GM12875 (cell line): ENCODE data around the gene TBC1D25.
A peak's percentile ranks its signal among the peaks of the same experiment; 100 is the strongest.

Source experiments
- H3K4me3 ChIP-seq: one replicate; pipeline ENCODE4 v1.5.1; 2011; ENCODE audit warnings: low read depth, low read length, control low read depth
- CTCF ChIP-seq: IDR thresholded peaks from 2 replicates; pipeline ENCODE4 v1.5.1; 2011; ENCODE audit warnings: low read depth, mild to moderate bottlenecking, control low read depth, inconsistent platforms, low read length, moderate library complexity, borderline replicate concordance; ENCODE audit not compliant: insufficient read depth

The TBC1D25 gene

GRCh38 chrX:48590203-48591103 lies 50.9 kb downstream of the TBC1D25 start:
- no peak overlapping the region for H3K4me3 ChIP-seq
- no peak for TF ChIP-seq CTCF

GRCh38 chrX:48591255-48591791 lies 51.8 kb downstream of the TBC1D25 start:
- no peak for TF ChIP-seq CTCF

GRCh38 chrX:48592971-48593370 lies 53.5 kb downstream of the TBC1D25 start:
- H3K4me3 ChIP-seq, result no peak overlapping the region
- TF ChIP-seq CTCF, result no peak

More at GRCh38 chrX:48591255-48591791, 51.8 kb downstream of the TBC1D25 start:
- H3K4me3 ChIP-seq, result no peak overlapping the region

- no peak for TF ChIP-seq CTCF
- no peak overlapping the region for H3K4me3 ChIP-seq
Observed at GRCh38 chrX:48595929-48596328, 56.4 kb downstream of the TBC1D25 start.

- H3K4me3 ChIP-seq, result peak within 1 kb of the TSS; percentile 88
Observed at GRCh38 chrX:48597353-48598264, 58.1 kb downstream of the TBC1D25 start, which contains the start of gene WDR13. WDR13 (plus strand) TSS chrX:48597492; CDS start chrX:48597997, 505 bp downstream.

GRCh38 chrX:48598614-48599013 lies 59.1 kb downstream of the TBC1D25 start:
- no peak for TF ChIP-seq CTCF
- peak overlapping the region; percentile 88 for H3K4me3 ChIP-seq

More at GRCh38 chrX:48597353-48598264, 58.1 kb downstream of the TBC1D25 start, which contains the start of gene WDR13:
- no peak for TF ChIP-seq CTCF
